H9 (cell line): ENCODE results near the gene GUCY2D. TPM values are rescaled to one million over a fixed set of nuclear protein-coding genes. Genes with fewer than 3 reads are reported as not detected.

Experiments
- DNase-seq: peaks from one replicate; pipeline ENCODE4 v3.0.0-alpha.2; 2017
- H2AFZ ChIP-seq: one replicate; pipeline ENCODE4 v1.6.1; 2013; ENCODE audit warnings: mild to moderate bottlenecking, low read length, control low read depth, moderate library complexity
- H2AK5ac ChIP-seq: 2 replicates; pipeline ENCODE4 v1.6.1; 2013; ENCODE audit warnings: low read length, control low read depth, mixed read lengths; ENCODE audit not compliant: insufficient read length
- H2BK120ac ChIP-seq: one replicate; pipeline ENCODE4 v1.6.1; 2013; ENCODE audit warnings: low read depth, mild to moderate bottlenecking, low read length, control low read depth, inconsistent platforms; ENCODE audit not compliant: poor library complexity, severe bottlenecking
- H2BK12ac ChIP-seq: 2 replicates; pipeline ENCODE4 v1.6.1; 2013; ENCODE audit warnings: low read length, control low read depth, mixed read lengths, low read depth; ENCODE audit not compliant: insufficient read length
- H2BK15ac ChIP-seq: 2 replicates; pipeline ENCODE4 v1.6.1; 2013; ENCODE audit warnings: low read depth, low read length, control low read depth
- H2BK20ac ChIP-seq: one replicate; pipeline ENCODE4 v1.6.1; 2013; ENCODE audit warnings: low read depth, mild to moderate bottlenecking, low read length, control low read depth, inconsistent platforms; ENCODE audit not compliant: poor library complexity, severe bottlenecking
- H2BK5ac ChIP-seq: 2 replicates; pipeline ENCODE4 v1.6.1; 2013; ENCODE audit warnings: low read length, control low read depth, mixed read lengths; ENCODE audit not compliant: insufficient read length
- H3K14ac ChIP-seq: 2 replicates; pipeline ENCODE4 v1.6.1; 2013; ENCODE audit warnings: low read length, control low read depth; ENCODE audit not compliant: insufficient read depth
- H3K18ac ChIP-seq: 2 replicates; pipeline ENCODE4 v1.6.1; 2013; ENCODE audit warnings: low read depth, mild to moderate bottlenecking, mixed read lengths, low read length, control low read depth; ENCODE audit not compliant: insufficient read length
- H3K23ac ChIP-seq: 2 replicates; pipeline ENCODE4 v1.6.1; 2013; ENCODE audit warnings: low read length, control low read depth, mixed read lengths, low read depth; ENCODE audit not compliant: insufficient read length
- H3K23me2 ChIP-seq: 2 replicates; pipeline ENCODE4 v1.6.1; 2013; ENCODE audit warnings: low read depth, mild to moderate bottlenecking, mixed read lengths, low read length, control low read depth; ENCODE audit not compliant: insufficient read length, poor library complexity, severe bottlenecking
- H3K27ac ChIP-seq: 2 replicates; pipeline ENCODE4 v1.5.1; 2013; ENCODE audit warnings: low read length, control low read depth, mixed read lengths, low read depth; ENCODE audit not compliant: insufficient read length
- H3K27me3 ChIP-seq: 2 replicates; pipeline ENCODE4 v1.6.1; 2013; ENCODE audit warnings: low read length, control low read depth, inconsistent platforms; ENCODE audit not compliant: insufficient read depth
- H3K4ac ChIP-seq: 2 replicates; pipeline ENCODE4 v1.6.1; 2013; ENCODE audit warnings: low read depth, mild to moderate bottlenecking, control low read depth, inconsistent platforms, low read length, moderate library complexity
- H3K4me1 ChIP-seq: 2 replicates; pipeline ENCODE4 v1.6.1; 2013; ENCODE audit warnings: low read length, control low read depth, inconsistent platforms; ENCODE audit not compliant: insufficient read depth
- H3K4me2 ChIP-seq: 2 replicates; pipeline ENCODE4 v1.6.1; 2013; ENCODE audit warnings: low read length, control low read depth, mixed read lengths; ENCODE audit not compliant: insufficient read length, insufficient read depth
- H3K56ac ChIP-seq: 2 replicates; pipeline ENCODE4 v1.6.1; 2013; ENCODE audit warnings: low read depth, mild to moderate bottlenecking, mixed read lengths, low read length, control low read depth; ENCODE audit not compliant: insufficient read length
- H3K79me1 ChIP-seq: 2 replicates; pipeline ENCODE4 v1.6.1; 2013; ENCODE audit warnings: low read depth, mild to moderate bottlenecking, moderate library complexity, low read length, control low read depth, inconsistent platforms; ENCODE audit not compliant: insufficient read depth, poor library complexity, severe bottlenecking
- H3K79me2 ChIP-seq: 2 replicates; pipeline ENCODE4 v1.6.1; 2013; ENCODE audit warnings: low read length, control low read depth, inconsistent platforms; ENCODE audit not compliant: insufficient read depth
- H3K9ac ChIP-seq: 2 replicates; pipeline ENCODE4 v1.6.1; 2013; ENCODE audit warnings: low read length, control low read depth, mixed read lengths; ENCODE audit not compliant: insufficient read length; ENCODE audit errors: extremely low read depth
- H3K9me3 ChIP-seq: one replicate; pipeline ENCODE4 v1.6.1; 2013; ENCODE audit warnings: low read depth, low read length, inconsistent platforms; ENCODE audit not compliant: control insufficient read depth
- H3T11ph ChIP-seq: one replicate; pipeline ENCODE4 v1.6.1; 2013; ENCODE audit warnings: mild to moderate bottlenecking, low read length, control low read depth, inconsistent platforms
- H4K20me1 ChIP-seq: one replicate; pipeline ENCODE4 v1.6.1; 2013; ENCODE audit not compliant: control insufficient read depth, insufficient read length, insufficient read depth
- H4K5ac ChIP-seq: 2 replicates; pipeline ENCODE4 v1.6.1; 2013; ENCODE audit warnings: low read depth, mild to moderate bottlenecking, mixed read lengths, low read length, control low read depth; ENCODE audit not compliant: insufficient read length
- H4K8ac ChIP-seq: replicated peaks from 2 replicates; pipeline ENCODE4 v1.6.1; 2013; ENCODE audit warnings: low read length, control low read depth, mixed read lengths, low read depth; ENCODE audit not compliant: insufficient read length
- H4K91ac ChIP-seq: 2 replicates; pipeline ENCODE4 v1.6.1; 2013; ENCODE audit warnings: low read depth, mild to moderate bottlenecking, moderate library complexity, mixed read lengths, low read length, control low read depth; ENCODE audit not compliant: insufficient read length
- H3K27ac Mint-ChIP-seq, 3 experiments: 2 replicates in 2 of 3; 3 replicates in 1 of 3; pipeline ENCODE4 v1.8.0; 2020 to 2021; ENCODE audit warnings: mixed read lengths in 3 of 3, mild to moderate bottlenecking in 1 of 3, moderate library complexity in 1 of 3
- H3K27me3 Mint-ChIP-seq: 2 replicates; pipeline ENCODE4 v1.8.0; 2021; ENCODE audit warnings: low read depth, mild to moderate bottlenecking, moderate library complexity, mixed read lengths
- H3K36me3 Mint-ChIP-seq, 3 experiments: 2 replicates in 2 of 3; 3 replicates in 1 of 3; pipeline ENCODE4 v1.8.0; 2020 to 2021; ENCODE audit warnings: low read depth in 3 of 3, mixed read lengths in 3 of 3; ENCODE audit not compliant: insufficient read depth in 1 of 3
- H3K4me1 Mint-ChIP-seq, 2 experiments: 2 replicates each; pipeline ENCODE4 v1.8.0; 2020; ENCODE audit warnings: mixed read lengths in 2 of 2
- H3K4me3 Mint-ChIP-seq, 2 experiments: 2 replicates in 1 of 2; 3 replicates in 1 of 2; pipeline ENCODE4 v1.8.0; 2020 to 2021; ENCODE audit warnings: mild to moderate bottlenecking in 2 of 2, mixed read lengths in 2 of 2, moderate library complexity in 1 of 2
- H3K9me3 Mint-ChIP-seq, 2 experiments: 2 replicates in 1 of 2; 3 replicates in 1 of 2; pipeline ENCODE4 v1.8.0; 2020; ENCODE audit warnings: mild to moderate bottlenecking in 2 of 2, mixed read lengths in 2 of 2, moderate library complexity in 1 of 2
- WGBS: extraction: QIAGEN DNeasy Blood & Tissue Kit; methylation state at CpG from one replicate; pipeline ENCODE4 v1.1.7; 2013; ENCODE audit warnings: missing lambda C conversion rate, low lambda C conversion rate, mixed read lengths; ENCODE audit not compliant: insufficient read length; ENCODE audit errors: extremely low coverage; 5-methylcytosine and 5-hydroxymethylcytosine counted together
- total RNA-seq: library from RNA; stranded (reverse); gene quantifications from 2 replicates; pipeline ENCODE4 v1.2.1, GENCODE V29; 2021
- TF ChIP-seq, protein P1 (sequence below): fragments of 200-600 bp; sonication (generic); conservative IDR thresholded peaks from 3 replicates; pipeline ENCODE4 v1.8.0; 2021; ENCODE audit warnings: antibody characterized with exemption, mild to moderate bottlenecking

GUCY2D gene
- total RNA-seq, 1 experiment from 2014 or later, result 0.15 TPM

DNA sequence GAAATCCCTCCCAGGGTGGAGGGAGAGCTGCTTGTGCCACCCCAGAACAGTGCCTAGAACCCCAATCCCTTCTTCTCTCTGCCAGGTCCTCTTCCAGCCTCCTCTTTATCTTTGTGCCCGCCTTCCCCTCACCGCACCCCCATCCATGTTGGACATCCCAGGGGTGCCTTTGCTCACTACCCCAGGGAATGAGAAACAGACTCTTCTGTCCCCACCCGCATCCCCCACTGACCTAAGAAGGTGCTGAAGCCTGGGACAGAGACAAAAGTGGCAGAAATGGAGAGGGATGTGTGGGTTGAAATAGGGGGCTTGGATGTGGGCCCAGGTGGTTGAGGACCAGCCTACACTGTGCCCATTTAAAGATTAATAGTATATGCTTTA lies 53.4 kb downstream of the GUCY2D start:
- peaks cover 51% of the 10 kb centered on the region for H3K27me3 Mint-ChIP-seq
- H3K9ac ChIP-seq, result no peak overlapping the region

More for the DNA sequence above, 53.4 kb downstream of the GUCY2D start:
- no peak overlapping the region for H3K27ac Mint-ChIP-seq
- H3K18ac ChIP-seq, result no peak overlapping the region
- no peak overlapping the region for H2BK12ac ChIP-seq
- H3K79me2 ChIP-seq, result no peaks in the 10 kb centered on the region
- no peak overlapping the region for H2BK120ac ChIP-seq
- no peak overlapping the region for H3K14ac ChIP-seq
- H3K56ac ChIP-seq, result no peak overlapping the region
- H3K23ac ChIP-seq, result no peak overlapping the region
- no peak overlapping the region for H2BK20ac ChIP-seq
- TF ChIP-seq, protein P1, sequence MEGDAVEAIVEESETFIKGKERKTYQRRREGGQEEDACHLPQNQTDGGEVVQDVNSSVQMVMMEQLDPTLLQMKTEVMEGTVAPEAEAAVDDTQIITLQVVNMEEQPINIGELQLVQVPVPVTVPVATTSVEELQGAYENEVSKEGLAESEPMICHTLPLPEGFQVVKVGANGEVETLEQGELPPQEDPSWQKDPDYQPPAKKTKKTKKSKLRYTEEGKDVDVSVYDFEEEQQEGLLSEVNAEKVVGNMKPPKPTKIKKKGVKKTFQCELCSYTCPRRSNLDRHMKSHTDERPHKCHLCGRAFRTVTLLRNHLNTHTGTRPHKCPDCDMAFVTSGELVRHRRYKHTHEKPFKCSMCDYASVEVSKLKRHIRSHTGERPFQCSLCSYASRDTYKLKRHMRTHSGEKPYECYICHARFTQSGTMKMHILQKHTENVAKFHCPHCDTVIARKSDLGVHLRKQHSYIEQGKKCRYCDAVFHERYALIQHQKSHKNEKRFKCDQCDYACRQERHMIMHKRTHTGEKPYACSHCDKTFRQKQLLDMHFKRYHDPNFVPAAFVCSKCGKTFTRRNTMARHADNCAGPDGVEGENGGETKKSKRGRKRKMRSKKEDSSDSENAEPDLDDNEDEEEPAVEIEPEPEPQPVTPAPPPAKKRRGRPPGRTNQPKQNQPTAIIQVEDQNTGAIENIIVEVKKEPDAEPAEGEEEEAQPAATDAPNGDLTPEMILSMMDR, result no peak
- H3K4me2 ChIP-seq, result no peak overlapping the region
- H3K23me2 ChIP-seq, result no peaks in the 10 kb centered on the region
- no peak overlapping the region for H2AFZ ChIP-seq
- H3K36me3 Mint-ChIP-seq, result no peaks in the 10 kb centered on the region
- DNase-seq, result no peak
- H2BK5ac ChIP-seq, result no peak overlapping the region
- H4K20me1 ChIP-seq, result no peaks in the 10 kb centered on the region
- no peak overlapping the region for H4K91ac ChIP-seq
- no peak overlapping the region for H3K27ac ChIP-seq
- no peaks in the 10 kb centered on the region for H3K9me3 Mint-ChIP-seq
- WGBS, result no CpG with 5 or more reads among the region's 3 CpGs
- H3K4ac ChIP-seq, result no peak overlapping the region
- no peaks in the 10 kb centered on the region for H3K9me3 ChIP-seq
- no peaks in the 10 kb centered on the region for H3K4me1 ChIP-seq
- H4K8ac ChIP-seq, result no peak overlapping the region
- H2BK15ac ChIP-seq, result no peak overlapping the region
- H3T11ph ChIP-seq, result no peak overlapping the region
- no peaks in the 10 kb centered on the region for H3K27me3 ChIP-seq
- H3K79me1 ChIP-seq, result no peaks in the 10 kb centered on the region
- peaks cover 7 to 9% of the 10 kb centered on the region in 2 experiments; a peak in 3 of 4 replicates for H3K4me1 Mint-ChIP-seq
- no peak overlapping the region for H4K5ac ChIP-seq
- no peak overlapping the region for H3K4me3 Mint-ChIP-seq
- no peak overlapping the region for H2AK5ac ChIP-seq
